Activated naive CD8-positive, alpha-beta T cell treated with anti-CD3 and anti-CD28 coated beads, Interleukin-2, amount 10 ng/mL, durations not matched to agents 7 days and 5 days (primary cell): ENCODE measurements around the gene ZNF584. TPM values are rescaled to one million over a fixed set of nuclear protein-coding genes. Genes with fewer than 3 reads are reported as not detected.

Experiments used
- ATAC-seq: fragments of 150-1000 bp; cut with Tn5 transposase; one replicate; pipeline ENCODE4 v1.10.0; 2021; ENCODE audit warnings: low read depth, moderate library complexity
- POLR2A ChIA-PET: fragments of 350-600 bp; sonication (Branson Sonifier 250); formaldehyde crosslinking; loops from one replicate; lab custom pipeline; 2021; ENCODE audit warnings: antibody characterized with exemption; lab: Charles Lee
- DNase-seq: peaks from one replicate; pipeline ENCODE4 v3.0.0; 2021
- H3K27ac Mint-ChIP-seq: one replicate; pipeline ENCODE4 v1.8.0; 2022; ENCODE audit warnings: mild to moderate bottlenecking, mixed read lengths
- H3K27me3 Mint-ChIP-seq: one replicate; pipeline ENCODE4 v1.8.0; 2022; ENCODE audit warnings: mild to moderate bottlenecking, moderate library complexity, mixed read lengths
- H3K36me3 Mint-ChIP-seq: one replicate; pipeline ENCODE4 v1.8.0; 2021; ENCODE audit warnings: mild to moderate bottlenecking, mixed read lengths
- H3K4me1 Mint-ChIP-seq: one replicate; pipeline ENCODE4 v1.8.0; 2021; ENCODE audit warnings: mixed read lengths
- H3K4me3 Mint-ChIP-seq: one replicate; pipeline ENCODE4 v1.8.0; 2022; ENCODE audit warnings: mild to moderate bottlenecking, moderate library complexity, mixed read lengths
- H3K9me3 Mint-ChIP-seq: one replicate; pipeline ENCODE4 v1.8.0; 2021; ENCODE audit warnings: mixed read lengths
- total RNA-seq, 2 experiments: library from RNA; stranded (reverse); gene quantifications; one replicate each; pipeline ENCODE4 v1.2.3, GENCODE V29; 2021

ZNF584 gene
- total RNA-seq, 2 experiments from 2014 or later = 8.6 to 10.6 TPM

DNA sequence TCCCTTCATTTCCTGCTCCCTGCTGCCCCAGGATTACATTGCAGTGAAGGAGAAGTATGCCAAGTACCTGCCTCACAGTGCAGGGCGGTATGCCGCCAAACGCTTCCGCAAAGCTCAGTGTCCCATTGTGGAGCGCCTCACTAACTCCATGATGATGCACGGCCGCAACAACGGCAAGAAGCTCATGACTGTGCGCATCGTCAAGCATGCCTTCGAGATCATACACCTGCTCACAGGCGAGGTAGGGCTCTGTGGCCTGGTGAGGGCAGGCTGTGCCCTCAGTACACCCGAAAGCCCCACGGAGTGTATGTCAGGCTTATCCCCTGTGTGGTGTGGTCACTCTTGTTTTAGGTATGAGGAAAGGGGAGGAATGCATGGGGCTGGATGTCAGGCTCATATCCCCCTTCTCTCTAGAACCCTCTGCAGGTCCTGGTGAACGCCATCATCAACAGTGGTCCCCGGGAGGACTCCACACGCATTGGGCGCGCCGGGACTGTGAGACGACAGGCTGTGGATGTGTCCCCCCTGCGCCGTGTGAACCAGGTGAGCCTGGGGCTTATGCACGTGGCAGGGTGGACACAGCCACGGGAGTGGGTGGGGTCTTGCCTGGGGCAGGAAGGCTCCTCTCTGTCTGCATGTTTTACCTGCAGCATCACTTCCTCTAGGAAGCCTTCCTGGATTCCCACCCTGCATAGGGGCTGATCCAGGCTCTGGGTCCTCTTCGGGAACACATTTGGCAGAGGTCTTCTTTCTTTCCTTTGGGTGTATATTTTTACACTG lies 15.3 kb upstream of the ZNF584 start:
- H3K27ac Mint-ChIP-seq = no peak overlapping the region
- no peak overlapping the region for H3K4me3 Mint-ChIP-seq
- H3K36me3 Mint-ChIP-seq = peaks cover 34% of the 10 kb centered on the region
- H3K9me3 Mint-ChIP-seq = no peaks in the 10 kb centered on the region
- POLR2A ChIA-PET = interaction anchor here (1.0 kb wide), 1 partner anchor 12 kb away, joined by 3 read pairs; the partner anchor contains the start of gene ZNF837
- ATAC-seq (no peak), DNase-seq (no peak)
- H3K4me1 Mint-ChIP-seq = peaks cover 26% of the 10 kb centered on the region
- peaks cover 5% of the 10 kb centered on the region for H3K27me3 Mint-ChIP-seq

DNA sequence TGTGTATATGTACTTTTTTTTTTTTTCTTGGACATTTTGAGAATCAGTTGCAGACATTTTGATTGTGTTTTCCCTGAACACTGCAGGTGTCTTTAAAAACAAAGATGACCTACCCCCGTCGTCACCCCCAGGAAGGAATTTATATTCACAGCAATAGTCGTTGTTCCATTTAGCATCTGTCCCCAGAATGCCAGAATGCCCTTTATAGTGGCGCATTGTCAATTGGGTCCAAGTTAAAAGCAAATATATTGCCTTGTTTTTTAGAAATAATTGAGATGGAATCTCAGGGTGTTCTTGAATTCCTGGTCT lies 14.8 kb upstream of the ZNF584 start:
- H3K36me3 Mint-ChIP-seq = peaks cover 34% of the 10 kb centered on the region
- ATAC-seq = no peak
- POLR2A ChIA-PET = no interaction called here
- DNase-seq = no peak
- H3K9me3 Mint-ChIP-seq = no peaks in the 10 kb centered on the region
- H3K4me1 Mint-ChIP-seq = peaks cover 24% of the 10 kb centered on the region
- H3K27me3 Mint-ChIP-seq = peaks cover 9% of the 10 kb centered on the region
- H3K4me3 Mint-ChIP-seq = no peak overlapping the region
- no peak overlapping the region for H3K27ac Mint-ChIP-seq

DNA sequence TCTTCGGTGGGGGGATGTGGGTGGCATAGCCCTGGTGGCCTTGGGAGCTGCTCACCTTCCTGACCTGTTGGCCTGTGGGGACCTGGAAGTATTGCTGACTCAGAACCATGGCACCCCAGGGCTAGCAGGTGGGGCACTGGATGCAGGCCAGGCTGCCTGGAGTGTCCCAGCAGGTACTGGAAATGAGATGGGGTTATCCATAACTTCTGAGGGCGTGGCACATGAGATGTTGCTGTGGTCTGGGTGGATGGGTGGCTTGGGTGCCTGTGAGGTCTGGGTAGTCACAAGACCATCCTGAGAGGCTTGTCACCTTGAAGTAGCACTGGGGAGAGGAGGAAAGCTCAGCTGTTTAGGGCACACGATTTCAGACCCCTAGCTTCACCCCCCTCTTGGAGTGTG lies 13.6 kb upstream of the ZNF584 start:
- Mint-ChIP-seq H3K27ac (no peak overlapping the region), H3K9me3 (no peaks in the 10 kb centered on the region), H3K27me3 (peaks cover 9% of the 10 kb centered on the region), H3K4me1 (peaks cover 18% of the 10 kb centered on the region), H3K4me3 (no peak overlapping the region), H3K36me3 (peaks cover 28% of the 10 kb centered on the region)
- ATAC-seq (no peak), DNase-seq (no peak)
- POLR2A ChIA-PET = no interaction called here

DNA sequence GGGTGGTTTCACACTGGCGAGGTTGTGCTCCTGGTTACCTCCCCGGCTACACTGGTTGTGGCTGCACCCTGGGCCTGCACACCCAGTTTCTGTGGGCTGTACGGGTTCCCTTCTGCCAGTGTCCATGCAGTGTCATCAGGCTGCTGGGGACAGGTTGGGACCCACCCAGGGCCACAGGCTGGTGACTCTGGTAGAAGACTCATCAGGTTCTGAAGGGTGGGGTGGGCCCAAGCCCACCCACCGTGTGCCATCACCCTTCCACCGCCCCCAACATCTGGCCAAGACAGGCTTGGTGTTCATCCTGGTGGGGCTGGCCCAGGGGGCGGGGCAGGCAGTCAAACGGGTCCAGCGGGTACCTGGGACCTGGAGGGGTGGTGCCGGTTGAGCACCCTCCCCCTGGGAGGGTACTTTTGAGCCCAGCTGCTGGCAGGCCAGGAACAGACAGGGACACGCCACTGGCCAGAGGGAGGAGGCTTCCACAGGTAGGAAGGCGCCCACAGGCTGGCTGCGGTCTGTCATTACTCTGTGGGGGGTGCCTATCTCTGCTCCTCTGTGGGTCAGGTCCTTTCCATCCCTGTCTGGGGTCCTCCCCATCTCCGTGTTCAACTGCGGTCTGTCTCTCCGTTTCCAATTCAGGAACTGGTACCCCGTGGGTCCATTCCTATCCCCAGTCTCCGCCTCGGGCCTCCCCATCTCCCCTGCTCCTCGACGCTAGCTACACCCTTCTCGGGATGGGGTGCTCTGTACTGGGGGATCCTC lies 13.1 kb upstream of the ZNF584 start, which contains the start of gene RNF225:
RNF225 (plus strand) TSS at position 437 of the 759 bp plus-strand sequence. CDS start 434 bp downstream, outside the sequence.
- Mint-ChIP-seq H3K36me3 (peaks cover 26% of the 10 kb centered on the region), H3K4me3 (no peak within 1 kb of the TSS), H3K9me3 (no peaks in the 10 kb centered on the region), H3K27ac (no peak within 1 kb of the TSS), H3K4me1 (peaks cover 17% of the 10 kb centered on the region), H3K27me3 (peaks cover 9% of the 10 kb centered on the region)
- POLR2A ChIA-PET = interaction anchor here (0.6 to 1.0 kb wide), 3 partner anchors 8 to 81 kb away, joined by 3 to 7 read pairs (median 3); partner anchors contain the start of genes RPS5, ZNF446 and ZNF497
- DNase-seq = no peak
- ATAC-seq = no peak

DNA sequence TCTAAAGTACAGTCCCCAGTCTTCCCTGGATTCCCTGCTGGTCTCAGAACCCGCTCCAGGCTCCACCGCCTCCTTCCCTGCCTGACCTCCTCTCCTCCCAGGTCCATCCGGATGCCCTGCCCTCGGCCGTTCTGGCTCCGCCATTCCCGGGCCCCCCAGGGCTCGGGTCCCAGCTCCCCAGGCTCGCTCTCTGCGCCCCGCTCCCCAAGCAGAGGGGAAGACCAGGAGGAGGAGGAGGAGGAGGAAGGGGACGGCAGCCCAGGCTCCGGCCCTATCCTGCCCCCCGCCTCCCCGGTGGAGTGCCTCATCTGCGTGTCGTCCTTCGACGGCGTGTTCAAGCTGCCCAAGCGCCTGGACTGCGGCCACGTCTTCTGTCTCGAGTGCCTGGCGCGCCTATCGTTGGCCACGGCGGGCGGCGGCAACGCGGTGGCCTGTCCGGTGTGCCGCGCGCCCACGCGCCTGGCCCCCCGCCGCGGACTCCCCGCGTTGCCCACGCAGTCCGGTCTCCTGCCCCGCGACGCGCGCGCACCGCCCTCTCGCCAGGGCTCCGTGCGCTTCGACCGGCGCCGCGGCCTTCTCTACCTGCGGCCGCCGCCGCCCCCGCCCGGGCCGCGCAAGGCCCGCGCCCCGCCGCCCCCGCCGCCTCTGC lies 12.3 kb upstream of the ZNF584 start:
- H3K4me3 Mint-ChIP-seq = no peak overlapping the region
- H3K27me3 Mint-ChIP-seq = peaks cover 9% of the 10 kb centered on the region
- POLR2A ChIA-PET = interaction anchor here (0.6 to 1.0 kb wide), 3 partner anchors 9 to 80 kb away, joined by 3 to 7 read pairs (median 3); partner anchors contain the start of genes RPS5, ZNF446 and ZNF497
- H3K27ac Mint-ChIP-seq = no peak overlapping the region
- DNase-seq (no peak), ATAC-seq (no peak)
- H3K9me3 Mint-ChIP-seq = no peaks in the 10 kb centered on the region
- H3K4me1 Mint-ChIP-seq = peaks cover 14% of the 10 kb centered on the region
- peaks cover 22% of the 10 kb centered on the region for H3K36me3 Mint-ChIP-seq

DNA sequence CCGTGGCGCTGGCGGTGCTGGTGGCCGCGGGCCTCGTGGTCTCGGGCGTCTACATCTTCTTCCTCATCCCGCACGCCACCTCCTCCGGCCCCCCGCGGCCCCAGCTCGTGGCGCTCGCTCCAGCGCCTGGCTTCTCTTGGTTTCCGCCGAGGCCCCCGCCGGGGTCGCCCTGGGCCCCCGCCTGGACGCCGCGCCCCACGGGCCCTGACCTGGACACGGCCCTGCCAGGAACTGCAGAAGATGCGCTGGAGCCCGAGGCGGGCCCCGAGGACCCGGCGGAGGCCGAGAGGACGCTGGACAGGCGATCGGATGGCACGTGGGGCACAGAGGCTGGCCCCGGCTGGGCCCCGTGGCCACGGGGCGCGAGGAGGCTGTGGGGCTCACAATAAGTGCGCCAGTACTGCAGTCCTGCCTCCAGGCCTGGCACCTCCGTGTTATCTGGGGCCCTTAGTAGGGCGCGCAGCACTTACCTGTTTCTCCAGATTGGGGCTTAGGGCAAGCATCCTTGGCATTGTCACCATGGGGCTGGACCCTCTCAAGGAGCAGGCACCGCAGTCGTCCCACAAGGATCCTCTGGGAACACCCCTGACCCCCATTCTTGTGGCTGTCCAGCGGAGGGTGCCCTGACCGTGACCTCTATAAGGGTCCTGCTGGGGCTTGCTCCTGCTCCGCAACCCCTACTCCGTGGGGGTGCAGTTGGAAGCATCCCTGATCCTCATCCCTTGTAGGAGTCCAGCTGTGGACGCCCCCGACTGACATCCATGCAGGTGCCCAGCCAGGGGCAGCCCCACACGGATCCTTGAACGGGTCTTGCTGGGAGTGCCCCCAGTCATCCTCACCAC lies 11.5 kb upstream of the ZNF584 start:
- no peak for ATAC-seq
- peaks cover 15% of the 10 kb centered on the region for H3K4me1 Mint-ChIP-seq

DNA sequence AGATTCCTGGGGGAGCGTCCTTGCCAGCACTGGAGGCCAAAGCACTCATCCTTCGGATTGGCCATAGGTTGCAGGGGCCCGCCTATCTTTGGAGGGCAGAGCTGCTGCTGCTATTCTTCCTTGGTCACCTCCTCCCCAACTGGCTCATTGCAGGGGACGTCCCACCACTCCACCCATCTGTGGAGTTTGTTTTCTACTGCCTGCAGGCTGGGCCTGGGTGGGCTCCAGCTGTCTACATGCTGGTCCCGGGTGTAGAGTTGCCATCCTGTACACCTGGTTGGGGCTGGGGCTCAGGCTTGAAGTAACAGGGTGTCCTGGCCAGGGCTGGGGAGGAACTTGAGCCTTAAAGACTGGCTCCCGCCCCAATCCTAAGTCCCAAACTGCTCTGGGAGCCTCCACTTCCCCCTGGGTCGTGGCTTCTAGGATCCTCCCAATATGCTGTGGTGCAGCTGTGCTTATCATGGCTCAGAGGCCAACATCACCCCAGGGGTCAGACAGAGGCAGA lies 10.9 kb upstream of the ZNF584 start:
- Mint-ChIP-seq H3K4me3 (no peak overlapping the region), H3K36me3 (peaks cover 19% of the 10 kb centered on the region), H3K4me1 (peaks cover 14% of the 10 kb centered on the region), H3K27ac (no peak overlapping the region), H3K27me3 (peaks cover 9% of the 10 kb centered on the region), H3K9me3 (no peaks in the 10 kb centered on the region)
- DNase-seq (no peak), ATAC-seq (no peak)
- POLR2A ChIA-PET = no interaction called here

More for the DNA sequence above, 11.5 kb upstream of the ZNF584 start:
- H3K4me3 Mint-ChIP-seq = no peak overlapping the region
- no peak for DNase-seq
- peaks cover 9% of the 10 kb centered on the region for H3K27me3 Mint-ChIP-seq
- POLR2A ChIA-PET = no interaction called here
- no peak overlapping the region for H3K27ac Mint-ChIP-seq
- H3K9me3 Mint-ChIP-seq = no peaks in the 10 kb centered on the region
- peaks cover 19% of the 10 kb centered on the region for H3K36me3 Mint-ChIP-seq

DNA sequence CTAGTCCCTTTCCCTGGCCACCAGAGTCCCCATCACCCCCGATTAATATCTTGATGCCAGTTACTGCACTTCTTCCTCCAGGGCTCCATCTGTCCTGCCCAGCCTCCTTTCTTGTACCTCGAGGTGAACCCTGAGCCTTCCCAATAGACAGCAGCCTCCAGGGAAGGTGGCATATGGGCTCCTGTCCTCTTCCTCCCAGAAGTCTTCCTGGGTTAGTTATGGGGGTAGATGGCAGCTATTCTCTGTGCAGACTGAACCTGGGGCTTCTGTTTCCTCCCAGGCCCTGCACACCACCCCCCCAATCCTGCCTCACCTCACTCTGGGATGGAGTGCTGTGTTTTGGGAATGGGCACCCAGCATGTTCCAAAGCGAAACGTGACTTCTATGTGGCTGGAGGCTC lies 10.4 kb upstream of the ZNF584 start:
- Mint-ChIP-seq H3K9me3 (no peaks in the 10 kb centered on the region), H3K36me3 (peaks cover 14% of the 10 kb centered on the region), H3K4me1 (peaks cover 14% of the 10 kb centered on the region), H3K27ac (no peak overlapping the region), H3K27me3 (peaks cover 9% of the 10 kb centered on the region), H3K4me3 (no peak overlapping the region)
- DNase-seq (no peak), ATAC-seq (no peak)
- POLR2A ChIA-PET = no interaction called here

DNA sequence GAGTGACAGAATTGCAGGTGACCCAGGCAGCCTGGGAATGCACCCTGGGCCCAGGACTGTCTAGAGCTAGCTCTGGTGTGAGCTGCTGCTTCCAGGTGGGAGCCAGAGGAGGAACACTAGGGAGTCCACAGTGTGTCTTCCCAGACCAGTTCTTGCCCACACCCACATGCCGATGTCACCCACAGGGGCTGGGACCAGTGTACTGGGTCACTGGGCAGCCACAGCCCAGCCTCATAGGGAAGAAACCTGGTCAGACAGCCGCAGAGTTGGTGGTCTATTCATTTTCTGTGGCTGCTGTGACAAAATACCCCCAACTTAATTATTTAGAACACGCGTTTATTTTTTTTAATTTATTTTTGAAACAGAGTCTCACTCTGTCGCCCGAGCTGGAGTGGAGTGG lies 9.9 kb upstream of the ZNF584 start:
- peaks cover 13% of the 10 kb centered on the region for H3K36me3 Mint-ChIP-seq
- no peak overlapping the region for H3K4me3 Mint-ChIP-seq
- peaks cover 16% of the 10 kb centered on the region for H3K4me1 Mint-ChIP-seq
- H3K9me3 Mint-ChIP-seq = no peaks in the 10 kb centered on the region
- DNase-seq = no peak
- peaks cover 9% of the 10 kb centered on the region for H3K27me3 Mint-ChIP-seq
- H3K27ac Mint-ChIP-seq = no peak overlapping the region
- POLR2A ChIA-PET = no interaction called here
- no peak for ATAC-seq

DNA sequence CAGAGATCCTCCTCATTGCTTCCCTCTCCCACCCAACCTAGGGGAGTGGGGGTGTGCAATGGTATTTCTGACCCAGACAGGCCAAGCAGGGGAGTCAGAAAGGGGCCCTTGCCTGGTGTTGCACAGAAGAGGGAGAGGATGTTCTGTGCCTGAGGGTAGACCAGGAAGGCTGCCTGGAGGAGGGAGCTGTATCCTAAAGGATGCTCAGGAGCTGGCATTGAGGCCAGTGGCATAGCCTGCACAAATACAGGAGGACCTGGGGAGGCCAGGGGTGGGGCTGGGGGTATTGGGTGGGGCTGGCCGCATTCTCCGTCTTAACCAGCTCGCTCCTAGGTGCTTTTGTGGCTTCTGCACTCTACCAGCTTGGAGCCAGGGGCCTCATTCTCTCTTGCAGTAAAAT lies 8.5 kb upstream of the ZNF584 start:
- H3K9me3 Mint-ChIP-seq = no peaks in the 10 kb centered on the region
- peaks cover 9% of the 10 kb centered on the region for H3K27me3 Mint-ChIP-seq
- H3K27ac Mint-ChIP-seq = no peak overlapping the region
- peaks cover 3% of the 10 kb centered on the region for H3K36me3 Mint-ChIP-seq
- H3K4me3 Mint-ChIP-seq = peak overlapping the region; percentile 24
- ATAC-seq = no peak
- H3K4me1 Mint-ChIP-seq = peaks cover 16% of the 10 kb centered on the region
- no peak for DNase-seq
- POLR2A ChIA-PET = interaction anchor here (1.1 kb wide), 1 partner anchor 67 kb away, joined by 3 read pairs; no protein-coding TSS in a partner anchor

DNA sequence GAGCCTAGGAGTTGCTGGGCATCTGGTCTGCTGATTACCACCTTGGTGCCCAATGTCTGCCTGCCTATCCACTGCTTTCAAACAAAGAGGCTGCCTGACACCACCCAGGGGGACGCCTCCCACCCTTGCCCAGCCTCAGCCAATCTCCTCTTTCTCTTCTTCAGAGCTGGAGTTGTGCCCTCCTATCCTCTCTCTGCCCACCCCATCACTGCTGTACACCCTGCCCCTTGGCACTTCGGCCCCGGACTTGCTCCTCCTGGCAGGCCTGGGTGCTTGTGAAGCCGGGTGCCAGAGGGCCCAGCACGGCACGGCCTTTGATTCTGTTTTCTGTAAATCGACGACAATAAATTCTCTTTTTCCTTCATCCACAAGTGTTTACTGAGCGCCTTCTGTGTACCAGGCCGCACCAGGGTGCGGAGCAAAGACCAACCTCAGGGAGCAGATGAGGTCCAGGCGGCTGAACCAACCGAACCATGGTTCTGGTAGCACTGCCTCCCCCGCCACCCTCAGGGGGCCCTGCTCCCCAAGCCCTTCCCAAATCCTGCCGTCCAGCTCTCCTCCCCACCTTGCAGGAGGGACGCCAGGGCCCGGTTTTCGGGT lies 8.0 kb upstream of the ZNF584 start:
- H3K36me3 Mint-ChIP-seq = peaks cover 2% of the 10 kb centered on the region
- peak overlapping the region; percentile 25 for H3K27ac Mint-ChIP-seq
- ATAC-seq (no peak), DNase-seq (no peak)
- POLR2A ChIA-PET = interaction anchor here (1.1 kb wide), 1 partner anchor 68 kb away, joined by 3 read pairs; no protein-coding TSS in a partner anchor
- H3K4me1 Mint-ChIP-seq = peaks cover 15% of the 10 kb centered on the region
- H3K4me3 Mint-ChIP-seq = peak overlapping the region; percentile 88
- H3K9me3 Mint-ChIP-seq = no peaks in the 10 kb centered on the region
- H3K27me3 Mint-ChIP-seq = peaks cover 9% of the 10 kb centered on the region
